RWPE1 (cell line): Measurements from ENCODE around the gene GCLM.
"Not testable (repeated sequence)": the region's sequence is repeated elsewhere in the genome, so short reads cannot be mapped to it uniquely, and the experiment has no call there.

Experiments
- CTCF ChIA-PET: fragments of 350-600 bp; sonication (Branson Sonifier 250); formaldehyde crosslinking; extraction: SDS; loops from one replicate; lab custom pipeline; 2021; lab: Yijun Ruan, JAX
- POLR2A ChIA-PET: fragments of 400-600 bp; formaldehyde crosslinking; extraction: SDS; loops from one replicate; lab custom pipeline; 2020; ENCODE audit warnings: antibody characterized with exemption; ENCODE audit not compliant: low non-redundant PET; lab: Yijun Ruan, JAX
- DNase-seq: peaks from one replicate; pipeline ENCODE4 v3.0.0; 2012; ENCODE audit warnings: low spot score
- H3K27ac ChIP-seq: fragments of 450-650 bp; 2 replicates; pipeline ENCODE4 v1.5.1; 2017
- TF ChIP-seq, protein P1 (sequence below): fragments of 450-650 bp; conservative IDR thresholded peaks from 2 replicates; pipeline ENCODE4 v1.5.1; 2017; ENCODE audit warnings: low read depth, mild to moderate bottlenecking

Gene GCLM, protein sequence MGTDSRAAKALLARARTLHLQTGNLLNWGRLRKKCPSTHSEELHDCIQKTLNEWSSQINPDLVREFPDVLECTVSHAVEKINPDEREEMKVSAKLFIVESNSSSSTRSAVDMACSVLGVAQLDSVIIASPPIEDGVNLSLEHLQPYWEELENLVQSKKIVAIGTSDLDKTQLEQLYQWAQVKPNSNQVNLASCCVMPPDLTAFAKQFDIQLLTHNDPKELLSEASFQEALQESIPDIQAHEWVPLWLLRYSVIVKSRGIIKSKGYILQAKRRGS

GRCh38 chr1:93909146-93910050 lies at the start of gene GCLM:
Gene GCLM, minus strand, starts transcription at chr1:93909430. Its CDS starts 267 bp downstream, at chr1:93909163.
- CTCF ChIA-PET, result interaction anchor here (0.6 to 1.6 kb wide), 15 partner anchors 8 to 495 kb away, joined by 3 to 5 read pairs (median 3); no protein-coding TSS in a partner anchor

GRCh38 chr1:93958726-93959100 lies 49.5 kb upstream of the GCLM start:
- ChIA-PET CTCF (no interaction called here), POLR2A (interaction anchor here (0.6 kb wide), 1 partner anchor 31 kb away, joined by 3 read pairs; no protein-coding TSS in a partner anchor)
- TF ChIP-seq, protein P1, sequence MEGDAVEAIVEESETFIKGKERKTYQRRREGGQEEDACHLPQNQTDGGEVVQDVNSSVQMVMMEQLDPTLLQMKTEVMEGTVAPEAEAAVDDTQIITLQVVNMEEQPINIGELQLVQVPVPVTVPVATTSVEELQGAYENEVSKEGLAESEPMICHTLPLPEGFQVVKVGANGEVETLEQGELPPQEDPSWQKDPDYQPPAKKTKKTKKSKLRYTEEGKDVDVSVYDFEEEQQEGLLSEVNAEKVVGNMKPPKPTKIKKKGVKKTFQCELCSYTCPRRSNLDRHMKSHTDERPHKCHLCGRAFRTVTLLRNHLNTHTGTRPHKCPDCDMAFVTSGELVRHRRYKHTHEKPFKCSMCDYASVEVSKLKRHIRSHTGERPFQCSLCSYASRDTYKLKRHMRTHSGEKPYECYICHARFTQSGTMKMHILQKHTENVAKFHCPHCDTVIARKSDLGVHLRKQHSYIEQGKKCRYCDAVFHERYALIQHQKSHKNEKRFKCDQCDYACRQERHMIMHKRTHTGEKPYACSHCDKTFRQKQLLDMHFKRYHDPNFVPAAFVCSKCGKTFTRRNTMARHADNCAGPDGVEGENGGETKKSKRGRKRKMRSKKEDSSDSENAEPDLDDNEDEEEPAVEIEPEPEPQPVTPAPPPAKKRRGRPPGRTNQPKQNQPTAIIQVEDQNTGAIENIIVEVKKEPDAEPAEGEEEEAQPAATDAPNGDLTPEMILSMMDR, result no peak
- H3K27ac ChIP-seq, result no peak overlapping the region
- DNase-seq, result no peak

More at GRCh38 chr1:93909146-93910050, at the start of gene GCLM:
- POLR2A ChIA-PET, result no interaction called here
- TF ChIP-seq, protein P1, result peak; percentile 98
- peak within 1 kb of the TSS; percentile 85 for H3K27ac ChIP-seq
- peak; percentile 90 for DNase-seq

DNA sequence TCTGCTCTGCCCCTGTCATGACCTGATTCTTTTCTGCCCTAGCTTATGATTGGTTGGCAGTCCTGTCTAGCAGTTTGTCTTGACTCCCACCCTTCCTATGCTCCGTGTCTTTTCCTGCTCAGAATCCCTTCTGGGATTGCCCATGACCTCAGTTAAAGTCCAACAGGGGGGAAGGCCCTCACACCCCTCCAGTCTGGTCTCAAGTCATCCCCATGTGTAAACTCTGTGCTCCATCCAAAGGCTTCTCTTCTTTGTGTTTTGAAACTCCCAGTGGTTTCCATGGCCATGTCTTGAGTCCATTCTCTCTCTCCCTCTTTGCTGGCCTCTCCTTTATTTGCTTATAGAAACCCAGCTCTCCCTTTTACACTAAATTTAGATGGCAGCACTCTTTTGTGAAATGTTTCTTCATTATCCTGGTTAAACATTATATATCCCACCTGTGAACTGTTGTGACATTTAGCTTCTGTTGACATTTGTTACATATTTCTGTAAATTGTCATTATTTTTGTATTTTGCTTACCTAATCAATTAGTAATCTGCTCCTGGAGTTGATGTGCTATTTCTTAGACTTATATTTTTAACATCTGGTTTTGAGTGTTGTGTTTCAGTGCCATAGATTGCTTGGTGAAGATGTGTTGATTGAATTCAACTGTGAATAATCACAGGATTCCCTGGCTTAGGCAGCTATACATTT lies 48.9 kb upstream of the GCLM start:
- ChIA-PET CTCF (no interaction called here), POLR2A (no interaction called here)
- no peak for DNase-seq
- TF ChIP-seq, protein P1, result no peak
- no peak overlapping the region for H3K27ac ChIP-seq

GRCh38 chr1:93955765-93956164 lies 46.5 kb upstream of the GCLM start:
- no peak for DNase-seq
- POLR2A ChIA-PET, result no interaction called here
- no peak overlapping the region for H3K27ac ChIP-seq
- TF ChIP-seq, protein P1, result no peak
- CTCF ChIA-PET, result no interaction called here

GRCh38 chr1:93947002-93947686 lies 37.9 kb upstream of the GCLM start:
- H3K27ac ChIP-seq, DNase-seq, POLR2A ChIA-PET: not testable (repeated sequence)
- CTCF ChIA-PET, result interaction anchor here (1.0 kb wide), 1 partner anchor 37 kb away, joined by 3 read pairs; the partner anchor contains the start of gene GCLM

DNA sequence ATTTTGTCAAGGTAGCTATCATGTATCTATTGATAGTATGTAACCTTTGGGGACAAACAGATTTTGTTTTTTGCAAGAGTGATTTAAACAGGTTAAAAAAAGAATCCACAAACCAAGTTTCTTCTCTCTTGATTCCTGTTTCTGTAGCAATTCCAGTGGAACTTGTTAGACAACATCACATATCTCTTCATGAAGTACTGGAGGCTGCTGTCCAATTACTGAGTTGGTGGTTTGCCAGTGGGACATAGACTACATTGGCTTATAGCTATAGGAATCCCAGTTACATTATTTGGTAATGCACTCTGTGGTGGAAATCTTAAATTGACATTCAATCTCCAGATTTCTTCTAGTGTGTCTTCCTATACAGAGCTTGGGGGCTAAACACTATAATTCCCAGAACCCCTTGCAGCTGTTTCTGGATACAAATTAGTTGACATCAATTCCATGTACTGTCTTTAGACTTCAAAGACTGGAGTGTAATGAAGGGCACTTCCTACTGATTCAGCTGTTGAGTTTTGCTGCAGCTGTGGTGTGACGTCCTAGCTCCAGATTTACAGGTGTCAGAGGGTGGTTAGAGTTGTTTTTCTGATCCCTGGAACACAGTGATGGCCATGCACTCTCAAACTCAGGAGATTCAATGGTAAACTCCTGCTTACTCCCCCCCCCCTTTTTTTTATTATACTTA lies 29.4 kb upstream of the GCLM start:
- POLR2A ChIA-PET, result interaction anchor here (0.5 kb wide), 1 partner anchor 371 kb away, joined by 3 read pairs; no protein-coding TSS in a partner anchor
- DNase-seq, result no peak

More for the DNA sequence above, 29.4 kb upstream of the GCLM start:
- TF ChIP-seq, protein P1, result no peak
- H3K27ac ChIP-seq, result no peak overlapping the region
- CTCF ChIA-PET, result no interaction called here
